GM18867 (cell line): ENCODE data around the gene PRKCA.

Source experiments
- ATAC-seq: cut with Tn5 transposase; IDR thresholded peaks from one replicate; pipeline ENCODE4 v1.9.1; 2021; ENCODE audit warnings: mild to moderate bottlenecking, moderate library complexity; ENCODE audit not compliant: unreplicated experiment

The PRKCA gene

DNA sequence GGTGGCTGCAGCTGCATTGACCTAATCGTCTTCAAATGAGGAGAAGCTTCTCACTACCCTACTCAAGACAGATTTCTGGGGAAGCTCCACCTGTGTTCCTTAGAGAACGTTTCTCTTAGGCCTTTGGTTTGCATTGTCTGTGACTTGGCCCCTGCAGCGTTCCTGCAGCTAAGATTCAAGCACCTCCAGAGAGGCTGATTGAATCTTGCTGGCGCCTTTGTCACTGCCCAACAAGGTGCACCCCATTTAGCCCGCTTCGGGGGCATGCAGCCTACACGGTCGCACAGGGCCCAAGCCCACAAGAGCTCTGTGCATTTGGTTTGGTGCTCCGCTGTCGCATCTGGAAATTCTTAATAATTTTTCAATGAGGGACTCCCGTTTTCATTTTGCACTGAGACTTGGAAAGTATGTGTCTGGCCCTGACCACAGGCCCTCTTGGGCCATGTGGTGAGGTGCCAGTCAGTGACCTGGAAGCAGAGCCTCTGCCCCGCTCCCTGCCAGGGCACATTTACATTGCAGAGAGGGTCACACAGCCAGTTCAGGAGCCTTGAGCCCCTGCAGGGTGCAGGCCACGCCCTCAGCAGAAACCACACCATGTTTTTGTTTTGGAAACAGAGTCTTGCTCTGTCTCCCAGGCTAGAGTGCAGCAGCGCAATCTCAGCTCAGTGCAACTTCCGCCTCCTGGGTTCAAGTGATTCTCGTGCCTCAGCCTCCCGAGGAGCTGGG, 481.4 kb downstream of the PRKCA start:
- ATAC-seq = no peak

DNA sequence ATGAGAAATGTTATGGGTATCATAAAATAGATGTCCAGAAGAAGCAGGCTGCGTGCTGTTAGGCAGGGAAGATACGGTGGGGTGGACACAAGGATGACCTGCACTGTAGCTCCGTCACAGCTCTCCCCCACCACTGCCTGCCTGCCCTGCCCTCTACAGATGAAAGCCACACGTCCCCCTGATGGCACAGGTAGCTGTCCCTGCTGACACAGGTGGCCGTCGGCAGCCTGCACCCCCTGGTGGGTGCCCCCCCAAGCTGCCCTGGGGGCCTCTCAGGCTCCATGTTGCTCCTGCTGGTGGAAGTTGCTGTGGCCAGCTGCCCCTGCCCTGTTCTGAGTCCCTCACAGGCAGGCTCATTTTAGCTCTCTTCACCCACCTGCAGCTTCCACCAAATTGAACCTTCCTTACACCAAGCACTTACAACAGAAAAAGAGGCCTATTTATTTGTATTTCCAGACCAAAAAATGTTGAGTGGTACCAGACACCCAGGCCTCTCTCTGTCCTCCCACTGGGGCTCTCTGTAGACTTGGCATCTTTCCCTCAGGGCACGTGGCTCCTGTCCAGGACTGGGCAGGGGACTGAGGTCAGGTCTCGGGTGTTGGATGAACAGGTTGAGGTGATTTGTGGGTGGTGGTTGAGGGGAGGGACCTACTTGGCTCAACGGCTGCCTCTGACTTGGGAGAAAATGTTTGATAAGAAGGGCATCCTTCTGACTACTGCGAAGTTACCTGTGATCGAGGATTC, 482.4 kb downstream of the PRKCA start:
- no peak for ATAC-seq

DNA sequence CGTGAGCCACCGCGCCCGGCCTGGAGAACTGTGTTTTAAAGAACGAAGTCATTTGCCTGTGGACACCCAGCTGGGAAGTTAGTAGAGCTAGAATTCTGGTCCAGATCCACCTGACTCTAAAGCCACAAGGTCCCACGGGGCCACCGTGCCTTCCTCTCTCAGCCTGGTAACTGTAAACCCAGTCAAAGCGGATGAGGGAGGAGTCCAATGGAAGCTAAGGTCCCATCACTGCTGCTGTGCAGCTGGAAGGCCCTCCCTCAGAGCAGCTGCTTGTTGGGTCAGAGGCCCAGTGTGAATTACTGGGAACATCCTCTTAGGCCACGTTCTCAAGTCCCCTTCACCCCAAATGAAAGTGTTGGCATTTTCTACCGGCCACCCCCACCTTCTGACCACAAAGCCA, 483.7 kb downstream of the PRKCA start:
- ATAC-seq = no peak

DNA sequence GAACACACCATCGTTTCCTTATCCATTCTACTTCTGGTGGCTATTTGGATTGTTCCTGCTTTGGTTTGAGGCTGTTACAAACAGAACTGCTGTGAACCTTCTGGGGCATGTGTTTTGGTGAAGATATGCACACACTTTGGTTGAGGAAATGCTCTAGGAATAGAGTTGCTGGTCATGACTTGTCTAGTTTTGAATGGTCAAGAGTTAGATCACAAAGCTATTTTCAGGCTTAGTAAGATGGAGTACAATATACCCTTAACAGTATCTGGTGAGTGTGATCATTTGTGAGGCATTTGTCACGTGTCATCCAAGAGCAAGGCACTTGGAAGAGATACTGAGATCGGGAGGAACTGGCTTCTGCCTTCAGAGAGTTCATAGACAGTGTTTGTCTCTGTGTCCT, 485.5 kb downstream of the PRKCA start:
- ATAC-seq = no peak

DNA sequence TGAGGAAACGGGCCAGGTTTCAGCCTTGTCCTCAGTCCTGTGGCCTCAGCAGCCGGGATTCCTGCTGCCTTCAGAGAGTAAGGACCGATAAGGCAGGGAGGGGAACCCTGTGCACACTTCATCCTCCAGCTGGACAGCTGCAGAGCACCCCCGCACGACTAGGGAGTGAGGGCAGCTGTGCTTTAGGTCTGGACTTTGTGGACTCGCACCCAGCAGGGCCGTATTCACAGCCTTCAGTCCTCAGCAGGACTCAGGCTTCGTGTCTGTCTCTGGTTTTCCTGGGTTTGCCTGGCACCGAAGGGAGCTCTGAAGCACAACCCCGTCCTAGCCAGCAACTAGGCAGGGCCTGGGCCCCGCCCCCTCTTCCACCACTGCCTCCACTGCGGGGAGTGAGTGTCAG, 486.7 kb downstream of the PRKCA start:
- ATAC-seq = no peak

DNA sequence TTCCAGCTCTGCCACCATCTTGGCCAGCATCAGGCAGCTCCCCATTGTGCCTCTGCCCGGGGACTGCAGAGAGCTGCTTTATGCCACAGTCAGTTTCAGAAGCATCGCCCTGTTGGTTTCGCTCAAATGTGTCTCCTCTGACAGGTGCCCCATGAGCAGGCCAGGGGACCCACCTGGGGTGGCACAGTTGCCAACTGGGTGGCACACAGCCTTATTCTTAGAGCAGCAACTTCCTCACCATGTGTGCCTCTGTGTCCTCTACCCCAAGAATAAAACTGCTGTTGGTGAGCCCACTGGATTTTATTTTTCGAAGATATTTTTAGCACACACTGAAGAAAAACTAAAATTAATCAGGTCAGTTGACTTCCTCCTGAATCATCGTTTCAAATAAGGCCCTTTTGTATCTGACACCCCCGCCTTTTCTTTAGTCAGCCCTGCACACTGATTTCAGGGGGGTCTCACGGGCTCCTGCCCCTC, 487.6 kb downstream of the PRKCA start:
- ATAC-seq = no peak

DNA sequence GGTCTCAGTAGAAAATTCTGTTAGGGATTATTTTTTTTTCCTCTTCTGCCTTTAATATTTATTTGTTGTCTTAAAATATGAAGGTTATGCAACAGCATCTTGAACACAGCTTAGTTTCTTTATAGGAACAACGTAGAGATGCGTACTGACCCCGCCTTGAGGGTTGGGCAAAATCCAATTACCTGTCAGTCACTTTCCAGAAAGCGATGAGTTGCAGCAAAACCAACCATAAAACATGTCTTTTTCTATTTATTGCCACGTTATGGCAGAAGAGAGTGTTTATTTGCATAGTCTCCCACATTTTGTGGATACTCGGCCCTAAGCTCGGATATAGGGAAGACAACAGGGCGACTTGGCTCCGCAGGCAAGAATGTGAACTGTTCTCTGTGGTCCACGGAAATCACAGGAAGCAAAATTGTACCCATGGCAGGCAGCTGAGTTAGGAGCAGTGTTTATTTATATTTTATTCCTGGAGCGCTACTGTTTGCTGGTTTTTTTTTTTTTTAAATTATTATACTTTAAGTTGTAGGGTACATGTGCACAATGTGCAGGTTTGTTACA, 488.2 kb downstream of the PRKCA start:
- ATAC-seq = no peak

DNA sequence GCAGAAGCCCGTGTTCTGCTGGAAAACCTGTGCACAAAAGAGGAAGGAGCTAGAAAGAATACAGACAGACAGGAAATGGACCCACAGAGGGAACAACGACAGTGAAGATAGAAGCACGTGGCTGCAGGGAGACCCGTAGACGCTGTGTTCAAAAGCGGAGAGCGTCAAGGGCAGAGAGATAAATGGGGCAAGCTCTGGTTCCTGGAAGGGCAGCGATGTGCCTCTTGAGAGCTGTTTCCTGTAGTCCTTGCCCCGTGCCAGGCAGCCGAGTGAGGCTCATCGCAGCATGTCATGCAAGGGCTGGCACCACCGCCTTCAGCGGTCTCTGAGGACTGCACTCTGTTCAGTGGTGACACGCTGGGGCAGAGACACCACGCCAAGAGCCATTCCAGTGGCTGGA, 488.9 kb downstream of the PRKCA start:
- no peak for ATAC-seq

DNA sequence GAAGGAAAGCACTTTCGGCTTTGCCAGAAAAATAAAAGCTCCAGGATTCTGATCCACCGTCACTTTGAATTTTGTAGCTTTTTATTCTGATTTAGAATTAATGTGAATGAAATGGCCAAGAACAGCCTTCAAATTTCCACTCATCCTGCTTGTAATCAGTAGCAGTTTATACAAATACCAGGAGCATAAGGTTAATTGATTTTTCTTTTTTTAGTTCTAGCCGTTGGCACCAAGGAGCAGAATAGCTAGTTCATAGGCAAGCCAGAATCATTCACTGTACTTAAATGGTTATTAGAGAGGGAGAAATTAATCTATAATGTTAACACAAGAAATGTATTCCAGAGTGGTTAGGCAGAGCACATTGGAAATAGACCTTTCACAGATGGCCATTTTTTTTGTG, 491.4 kb downstream of the PRKCA start:
- ATAC-seq = no peak

DNA sequence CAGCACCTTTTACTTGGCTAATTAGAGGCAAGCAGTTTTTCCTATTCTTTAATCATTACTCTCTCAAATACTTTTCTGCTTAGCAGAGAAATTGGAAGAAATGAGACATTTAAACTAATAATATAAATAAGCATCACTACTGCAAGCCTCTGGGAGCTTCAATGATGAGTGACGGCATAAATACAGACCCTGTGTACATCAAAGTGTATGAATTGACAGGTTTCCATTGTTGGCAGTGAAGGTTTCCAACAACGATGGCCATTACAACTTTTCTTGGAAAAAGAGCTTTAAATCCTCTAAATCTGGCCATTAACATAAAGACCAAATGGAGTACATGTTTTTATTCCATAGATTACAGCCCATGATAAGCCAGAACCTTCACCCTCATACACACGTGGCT, 493.1 kb downstream of the PRKCA start:
- ATAC-seq = no peak

DNA sequence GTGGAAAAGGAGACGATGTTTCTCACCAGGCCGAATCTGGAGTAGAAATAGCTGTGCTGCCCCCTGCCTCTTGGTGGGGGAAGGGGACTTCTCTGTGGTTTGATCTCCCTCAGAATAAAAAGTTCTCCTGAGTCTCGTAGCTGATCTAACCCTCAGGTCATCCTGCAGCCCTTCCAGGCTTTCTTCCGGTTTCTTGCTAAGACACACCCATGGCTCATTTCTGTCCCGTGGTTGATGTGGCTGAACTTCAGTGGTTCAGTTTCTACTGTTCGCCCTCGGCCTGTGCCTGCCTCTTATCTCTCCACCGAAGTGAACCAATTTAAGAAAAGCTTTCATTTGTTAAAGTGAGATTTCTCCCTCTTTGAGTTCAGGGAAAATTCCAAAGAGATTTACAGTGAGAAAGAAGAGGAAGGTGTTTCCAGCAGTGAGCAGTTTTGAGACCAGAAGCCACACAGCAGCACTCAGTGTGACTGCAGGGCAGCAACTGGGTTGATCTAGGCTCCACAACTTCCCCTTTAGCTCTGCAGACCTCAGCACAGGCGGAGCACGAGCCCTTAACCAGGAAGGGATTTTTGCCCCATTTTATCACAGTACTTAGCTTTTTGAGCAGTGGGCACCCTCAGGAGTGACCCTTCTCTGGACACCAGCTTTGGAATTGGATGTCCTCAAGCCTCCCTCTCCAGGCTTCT, 497.6 kb downstream of the PRKCA start:
- no peak for ATAC-seq

DNA sequence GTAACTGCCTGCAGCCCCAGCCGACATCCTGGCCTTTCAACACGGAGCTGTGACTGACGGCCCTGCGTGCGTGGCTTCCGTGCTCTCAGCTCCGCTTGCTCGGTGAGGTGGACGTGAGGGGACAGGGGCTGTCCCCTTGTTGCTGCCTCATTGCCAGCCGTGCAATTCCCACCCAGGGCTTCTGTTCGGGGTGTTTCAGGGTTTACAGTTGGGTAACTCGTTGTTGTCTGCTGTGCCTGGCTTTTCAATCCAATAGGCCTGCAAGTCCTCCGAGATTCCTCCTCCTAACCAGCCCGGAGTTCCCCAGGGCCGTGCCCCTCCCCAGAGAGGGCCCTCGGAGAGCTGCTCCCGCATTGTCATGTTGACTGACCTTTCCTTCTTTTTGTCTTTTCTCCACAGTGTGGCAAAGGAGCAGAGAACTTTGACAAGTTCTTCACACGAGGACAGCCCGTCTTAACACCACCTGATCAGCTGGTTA, 501.1 kb downstream of the PRKCA start:
- ATAC-seq = no peak

DNA sequence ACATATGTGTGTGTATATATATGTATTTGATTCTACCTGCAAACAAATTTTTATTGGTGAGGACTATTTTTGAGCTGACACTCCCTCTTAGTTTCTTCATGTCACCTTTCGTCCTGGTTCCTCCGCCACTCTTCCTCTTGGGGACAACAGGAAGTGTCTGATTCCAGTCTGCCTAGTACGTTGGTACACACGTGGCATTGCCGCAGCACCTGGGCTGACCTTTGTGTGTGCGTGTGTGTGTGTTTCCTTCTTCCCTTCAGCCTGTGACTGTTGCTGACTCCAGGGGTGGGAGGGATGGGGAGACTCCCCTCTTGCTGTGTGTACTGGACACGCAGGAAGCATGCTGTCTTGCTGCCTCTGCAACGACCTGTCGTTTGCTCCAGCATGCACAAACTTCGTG, 503.2 kb downstream of the PRKCA start:
- ATAC-seq = no peak

DNA sequence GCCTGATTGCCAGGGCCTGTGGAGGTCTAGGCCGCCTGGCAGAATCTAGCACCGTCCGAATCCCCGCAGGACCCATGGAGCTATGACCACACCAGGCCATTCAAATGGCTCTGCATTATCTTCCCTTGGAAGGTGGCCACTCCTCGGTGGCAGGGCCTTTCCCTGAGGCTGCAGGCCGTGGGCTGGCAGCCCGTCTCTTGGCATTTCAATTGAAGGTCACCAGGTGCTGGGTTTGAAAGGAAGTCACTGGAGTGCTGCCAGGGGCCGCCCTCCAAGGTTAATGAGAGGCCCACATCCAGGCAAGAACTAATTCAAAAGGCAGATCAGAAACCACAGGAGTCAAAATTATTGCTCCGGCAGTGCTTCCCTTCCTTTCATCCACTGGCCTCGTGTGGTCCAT, 504.8 kb downstream of the PRKCA start:
- no peak for ATAC-seq

DNA sequence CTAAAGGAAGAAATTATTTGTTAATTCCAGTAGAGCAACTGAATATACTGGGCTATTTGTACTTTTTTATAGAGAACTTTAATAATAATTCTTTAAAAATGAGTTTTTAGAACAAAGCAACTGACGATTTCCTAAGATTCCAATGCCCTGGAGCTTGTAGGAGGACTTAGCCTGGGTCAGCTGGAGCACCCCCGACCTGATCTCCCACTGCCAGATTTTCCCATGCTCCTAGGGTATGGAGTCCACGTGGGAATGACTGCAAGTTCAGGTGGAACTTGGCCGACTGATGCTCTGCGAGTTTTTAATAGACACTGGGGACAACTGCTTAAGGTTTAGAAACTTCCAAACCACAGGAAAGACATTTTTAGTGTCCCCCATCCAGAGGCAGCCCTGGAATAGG, 507.0 kb downstream of the PRKCA start:
- no peak for ATAC-seq

DNA sequence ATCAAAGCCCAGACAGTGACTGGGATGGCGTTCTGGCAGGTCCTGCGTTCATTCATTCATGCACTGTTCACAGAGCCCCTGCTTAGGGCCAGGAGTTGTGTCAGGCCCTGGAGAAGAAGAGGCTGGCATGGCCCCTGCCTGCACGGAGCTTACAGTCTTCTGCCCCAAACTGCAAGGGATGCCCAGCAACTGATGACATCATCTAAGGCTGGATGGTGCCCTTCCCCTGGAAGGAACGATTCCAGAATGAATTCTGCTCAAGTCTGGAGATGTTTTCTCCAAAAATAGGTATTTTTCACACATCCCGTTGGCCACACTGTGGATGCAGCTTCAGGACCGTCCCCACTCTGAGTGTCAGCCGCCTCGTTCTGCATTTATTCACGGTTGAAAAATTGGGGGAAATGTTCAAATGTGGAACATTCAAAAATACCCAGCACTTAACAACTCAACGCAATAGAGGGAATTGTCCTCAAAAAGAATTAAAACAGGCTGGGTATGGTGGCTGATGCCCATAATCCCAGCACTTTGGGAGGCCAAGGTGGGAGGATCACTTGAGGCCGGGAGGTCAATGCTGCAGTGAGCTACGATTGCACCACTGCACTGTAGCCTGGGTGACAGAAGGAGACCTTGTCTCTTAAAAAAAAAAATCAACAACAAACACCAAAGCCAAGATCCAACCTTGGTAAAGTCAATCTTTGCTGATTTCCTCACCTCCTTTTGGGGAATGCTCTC, 508.7 kb downstream of the PRKCA start:
- ATAC-seq = no peak

DNA sequence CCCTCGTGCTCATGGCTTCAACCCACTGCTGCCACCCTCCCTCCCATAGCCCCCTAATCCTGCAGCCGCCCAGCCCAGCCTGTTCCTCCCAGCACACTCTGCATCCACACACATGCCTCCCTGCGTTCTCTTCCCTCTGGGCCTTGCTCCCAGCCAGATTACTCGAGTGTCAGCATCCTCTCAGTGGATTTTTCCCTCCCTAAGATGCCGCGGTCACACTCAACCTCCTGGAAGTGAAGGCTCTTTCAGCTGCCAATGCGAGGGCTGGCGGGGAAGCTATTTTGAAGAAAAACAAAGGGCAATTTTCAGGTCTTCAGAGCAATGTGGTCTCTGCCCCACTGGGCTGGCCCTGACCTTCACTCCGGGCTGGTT, 509.3 kb downstream of the PRKCA start:
- ATAC-seq = no peak

DNA sequence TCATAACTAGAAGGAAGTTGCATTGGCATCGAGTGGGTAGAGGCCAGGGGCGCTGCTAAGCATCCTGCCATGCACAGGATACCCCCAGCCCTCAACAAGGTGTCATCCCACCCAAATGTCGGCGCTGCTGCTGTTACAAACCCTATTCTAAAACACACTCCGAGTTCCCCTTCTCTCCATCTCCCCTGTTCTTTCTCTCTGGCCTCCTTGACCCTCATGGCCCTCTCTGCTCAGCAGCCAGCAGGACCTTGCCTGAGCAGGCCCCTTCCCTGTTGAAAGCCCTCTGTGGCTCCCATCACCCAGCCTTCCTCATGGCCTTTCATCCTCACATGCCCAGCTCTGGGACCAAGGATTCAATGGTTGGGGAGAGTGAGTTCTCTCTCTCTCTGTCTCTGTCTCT, 510.2 kb downstream of the PRKCA start:
- ATAC-seq = no peak

DNA sequence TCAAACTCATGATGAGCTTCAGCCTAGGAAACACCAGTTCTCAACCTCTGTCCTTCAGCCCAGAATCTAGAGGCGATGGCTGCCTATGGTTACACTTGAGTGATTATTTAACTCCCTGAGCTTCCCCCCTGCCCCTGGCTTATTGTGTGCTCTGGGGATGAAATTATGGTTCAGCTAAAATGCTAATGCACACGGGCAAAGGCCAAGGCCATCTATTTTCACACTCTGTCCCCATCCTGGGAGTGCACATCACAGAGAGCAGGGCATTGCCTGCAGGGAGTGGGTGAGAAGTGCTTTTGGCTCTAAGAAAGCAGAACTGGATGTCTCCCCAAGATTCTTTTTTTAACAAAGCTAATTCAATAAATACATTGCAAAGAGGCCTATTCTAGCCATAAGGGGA, 510.9 kb downstream of the PRKCA start:
- no peak for ATAC-seq

DNA sequence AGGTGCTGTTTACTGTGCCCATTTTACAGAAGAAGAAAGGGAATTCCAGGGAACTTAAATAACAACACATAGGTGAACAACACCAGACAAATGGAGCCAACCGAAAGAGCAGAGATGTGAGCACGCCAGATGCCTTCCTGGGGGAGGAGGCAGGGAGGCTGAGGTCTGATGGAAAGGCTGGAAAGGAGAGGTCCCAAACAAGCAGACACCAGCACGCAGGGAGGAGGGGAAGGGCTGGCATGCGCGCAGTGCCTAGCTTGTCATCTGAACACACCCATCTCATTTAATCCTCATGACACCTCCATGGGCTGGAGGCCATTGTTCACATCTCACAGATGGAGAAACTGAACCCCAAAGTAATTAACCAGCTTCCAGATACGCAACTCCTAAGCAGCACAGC, 511.6 kb downstream of the PRKCA start:
- ATAC-seq = no peak

DNA sequence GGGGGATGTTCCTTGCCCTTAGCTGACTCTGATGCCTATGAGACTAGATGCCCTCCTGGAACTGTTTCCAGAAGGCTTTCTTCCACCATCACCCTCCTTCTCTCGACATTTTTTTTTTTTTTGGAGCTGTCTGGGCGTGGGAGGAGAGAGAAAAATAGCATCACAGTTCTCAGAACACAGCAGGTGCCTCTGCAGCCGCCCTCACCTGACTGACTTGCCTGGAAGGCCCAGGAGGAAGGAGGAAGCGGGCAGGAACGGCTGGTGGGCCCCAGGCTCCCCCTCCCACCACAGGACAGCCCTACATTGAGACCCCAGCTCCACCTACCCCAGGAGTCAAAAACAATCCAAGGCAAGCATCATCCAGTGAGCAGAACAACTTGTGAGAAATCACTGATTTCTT, 512.2 kb downstream of the PRKCA start:
- ATAC-seq = no peak
